ENCODE data around the gene APCDD1L.
"Not testable (repeated sequence)": the region's sequence is repeated elsewhere in the genome, so short reads cannot be mapped to it uniquely, and the experiment has no call there.

Gene APCDD1L

DNA sequence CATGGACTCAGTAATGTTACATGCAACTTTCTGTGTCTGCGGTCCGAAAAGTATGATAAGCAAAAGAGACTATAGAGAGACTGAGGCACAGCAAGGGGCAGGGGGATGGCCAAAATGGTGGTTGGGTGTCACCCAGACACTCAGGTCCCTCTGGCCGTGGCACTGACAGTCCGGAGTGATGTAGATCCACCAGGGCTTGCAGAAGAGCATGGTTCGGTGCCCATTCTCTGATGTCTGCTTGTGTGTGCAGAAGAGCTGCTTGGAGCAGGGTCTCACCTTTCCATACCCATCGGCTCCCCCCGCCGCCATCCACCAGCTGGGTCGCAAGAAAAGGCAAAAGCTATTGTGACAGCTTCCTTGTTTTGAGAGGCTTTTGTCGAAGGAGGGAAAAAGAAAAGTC is 6.6 kb upstream of the APCDD1L start:
- intact Hi-C loops (cut with DNase I), result no loop called here
- DNase-seq, result no peak

DNA sequence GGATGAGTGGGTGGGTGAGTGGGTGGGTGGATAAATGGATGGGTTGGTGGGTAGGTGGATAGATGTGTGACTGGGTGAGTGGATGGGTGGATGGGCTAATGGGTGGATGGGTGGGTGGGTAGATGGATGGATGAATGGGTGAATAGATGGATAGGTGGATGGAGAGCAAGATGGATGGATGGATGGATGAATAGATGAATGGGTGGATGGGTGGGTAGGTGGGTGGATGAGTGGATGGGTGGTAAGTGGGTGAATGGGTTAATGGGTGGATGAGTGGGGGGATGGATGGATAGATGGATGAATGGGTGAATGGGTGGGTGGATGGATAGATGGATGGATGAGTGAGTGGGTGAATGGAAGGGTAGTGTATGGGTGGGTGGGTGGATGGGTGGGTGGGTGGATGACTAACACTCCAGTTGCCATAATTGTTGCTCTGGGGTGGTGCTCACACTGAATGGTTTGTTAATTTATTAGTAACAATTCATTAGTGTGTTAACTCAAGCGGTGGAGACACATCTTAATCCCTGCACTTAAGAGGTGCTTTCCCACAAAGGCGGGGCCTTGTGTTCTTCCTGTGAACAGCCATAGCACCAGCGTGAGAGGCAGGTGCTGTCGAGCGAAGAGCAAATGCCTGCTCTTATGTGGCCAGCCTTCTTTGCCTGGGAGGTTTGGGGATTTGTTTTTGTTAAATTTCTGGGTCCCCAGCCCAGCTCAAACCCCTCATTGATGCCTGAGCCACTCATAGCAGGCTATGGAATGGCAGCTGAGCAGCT is 4.9 kb upstream of the APCDD1L start:
- DNase-seq, result no peak
- intact Hi-C loops (cut with DNase I), result no loop called here

DNA sequence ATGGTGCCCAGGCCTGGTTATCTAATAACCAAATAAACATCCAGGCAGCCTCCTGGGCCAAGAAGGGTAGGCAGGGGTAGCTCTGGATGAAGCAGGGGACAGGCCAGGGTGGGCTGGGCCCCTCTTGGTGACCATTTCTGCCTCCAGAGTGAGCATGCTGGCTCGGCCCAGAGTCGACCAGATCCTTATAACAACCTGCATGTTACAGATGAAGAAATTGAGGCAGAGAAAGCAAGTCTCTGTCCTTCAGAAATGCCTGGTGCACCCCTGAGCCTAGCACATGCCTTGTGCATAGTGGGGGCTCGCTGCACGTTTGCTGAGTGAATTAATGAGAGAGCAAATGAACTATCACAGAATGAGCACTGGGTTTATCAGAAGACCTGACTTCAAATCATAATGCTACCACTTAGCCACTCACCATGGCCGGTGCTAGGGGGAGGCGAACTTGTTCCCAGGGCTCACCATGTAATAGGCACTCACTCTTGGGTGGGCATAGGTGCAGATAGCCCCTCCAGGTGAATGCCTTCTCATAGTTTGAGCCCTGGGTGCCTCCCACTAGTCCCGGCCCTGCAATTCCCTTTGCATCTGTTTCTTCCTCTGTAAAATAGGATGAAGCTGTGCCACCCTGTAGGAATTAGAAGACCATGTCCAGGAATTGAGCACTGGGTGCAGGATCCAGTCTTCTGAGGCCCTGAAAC is 3.8 kb upstream of the APCDD1L start:
- no peak for DNase-seq
- intact Hi-C loops (cut with DNase I), result no loop called here

DNA sequence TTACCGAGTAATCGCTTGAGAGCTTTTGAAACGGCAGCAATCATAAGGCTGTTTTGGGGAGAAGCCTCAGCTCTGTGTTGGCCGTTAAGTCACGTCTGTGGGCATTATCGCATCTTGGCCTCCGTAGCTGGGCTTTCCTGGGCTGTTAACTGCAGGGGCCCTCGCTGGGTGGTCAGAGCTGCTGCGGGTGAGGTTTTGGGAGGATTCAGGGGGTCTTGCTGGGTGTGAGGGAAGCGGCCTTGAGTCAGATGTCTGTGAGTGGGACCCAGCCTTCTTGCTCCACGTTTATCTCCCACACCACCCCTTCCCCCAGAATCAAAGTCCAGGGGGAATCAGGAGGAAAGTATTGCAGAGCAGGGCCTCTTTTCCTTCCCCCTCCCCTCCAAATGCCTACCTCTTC is 3.2 kb upstream of the APCDD1L start:
- intact Hi-C loops (cut with DNase I), result no loop called here
- DNase-seq, result peak in 1 of 42 donors; percentile 8

DNA sequence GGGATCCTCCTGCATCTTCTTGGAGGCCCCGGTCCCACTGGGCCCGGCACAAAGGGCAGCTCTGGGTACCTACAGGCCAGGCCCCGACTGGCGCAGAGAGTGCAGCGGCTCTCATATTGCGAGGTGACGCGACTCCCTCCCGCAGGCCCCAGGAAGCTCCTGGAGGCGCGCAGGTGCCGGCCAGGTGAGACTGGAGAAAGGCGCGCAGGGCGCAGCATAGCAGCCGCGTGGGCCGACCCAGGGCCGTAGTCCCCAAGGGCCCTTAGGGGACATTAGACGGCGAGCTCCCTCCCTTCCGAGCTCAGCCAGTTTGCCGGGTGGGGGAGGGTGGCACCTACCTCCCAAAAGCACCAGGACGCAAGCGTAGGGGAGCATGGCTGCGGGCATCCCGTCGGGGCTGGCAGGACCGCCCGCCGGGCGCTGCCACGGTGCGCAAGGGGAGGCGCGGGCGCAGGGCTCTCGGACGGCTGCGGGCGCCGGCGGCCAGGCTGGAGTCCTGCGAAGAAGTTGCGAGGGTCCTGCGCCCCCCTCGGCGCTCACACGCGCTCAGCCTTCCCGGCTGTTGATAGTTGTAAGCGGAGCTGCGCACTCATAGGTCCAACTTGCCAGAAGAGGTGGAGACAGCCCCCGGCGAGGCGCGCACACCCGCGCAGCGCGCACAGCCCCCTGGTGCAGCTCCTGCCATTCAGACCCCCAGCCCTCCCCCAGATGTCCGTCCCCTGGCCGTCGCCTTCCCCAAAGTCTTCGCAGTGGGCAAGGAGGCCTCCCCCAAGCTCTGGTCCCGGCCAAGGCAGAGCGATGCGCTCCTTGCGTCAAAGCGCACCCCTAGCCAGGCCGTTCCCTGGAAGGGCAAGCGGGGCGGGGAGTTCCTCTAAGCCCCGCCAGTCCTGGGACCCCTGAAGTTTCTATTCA is 622 bp downstream of the APCDD1L start:
- peak in 1 of 42 donors; percentile 14 for DNase-seq

DNA sequence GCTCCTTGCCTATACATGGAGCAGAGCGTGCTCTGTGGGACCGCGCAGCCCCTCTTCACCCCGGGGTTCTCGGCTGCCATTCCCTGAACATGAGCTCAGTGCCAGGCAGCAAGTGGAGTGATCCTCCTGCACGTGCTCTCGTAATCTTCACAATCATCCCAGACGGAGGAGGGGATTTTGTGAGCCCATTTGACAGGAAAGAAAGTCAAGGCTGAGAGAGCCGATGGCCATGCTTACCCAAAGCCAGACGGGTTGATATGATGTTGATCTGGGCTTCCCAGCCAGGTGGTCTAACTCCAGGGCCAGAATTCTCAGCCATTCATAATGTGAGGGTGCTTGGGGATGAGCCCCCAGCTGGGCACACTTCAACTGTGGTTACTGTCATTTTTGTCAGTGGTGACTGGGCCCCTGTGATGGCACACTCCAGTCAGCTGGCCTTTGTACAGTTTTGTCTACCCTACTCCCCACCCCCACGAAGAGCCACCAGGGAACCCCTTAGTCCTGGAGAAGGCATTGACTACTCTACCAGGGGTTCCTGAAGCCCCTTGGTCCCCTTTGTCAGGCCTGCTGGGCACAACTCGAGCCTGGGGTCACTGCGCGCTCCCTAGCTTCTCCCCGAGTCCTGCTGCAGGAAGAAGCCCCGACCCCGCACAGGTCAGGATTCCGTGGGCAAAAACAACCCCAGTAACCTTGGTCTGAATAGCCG is 1.5 kb downstream of the APCDD1L start:
- intact Hi-C loops (cut with DNase I), result no loop called here
- peak in 1 of 42 donors; percentile 9 for DNase-seq

More for the DNA sequence above, 622 bp downstream of the APCDD1L start:
- intact Hi-C loops (cut with DNase I), result no loop called here

DNA sequence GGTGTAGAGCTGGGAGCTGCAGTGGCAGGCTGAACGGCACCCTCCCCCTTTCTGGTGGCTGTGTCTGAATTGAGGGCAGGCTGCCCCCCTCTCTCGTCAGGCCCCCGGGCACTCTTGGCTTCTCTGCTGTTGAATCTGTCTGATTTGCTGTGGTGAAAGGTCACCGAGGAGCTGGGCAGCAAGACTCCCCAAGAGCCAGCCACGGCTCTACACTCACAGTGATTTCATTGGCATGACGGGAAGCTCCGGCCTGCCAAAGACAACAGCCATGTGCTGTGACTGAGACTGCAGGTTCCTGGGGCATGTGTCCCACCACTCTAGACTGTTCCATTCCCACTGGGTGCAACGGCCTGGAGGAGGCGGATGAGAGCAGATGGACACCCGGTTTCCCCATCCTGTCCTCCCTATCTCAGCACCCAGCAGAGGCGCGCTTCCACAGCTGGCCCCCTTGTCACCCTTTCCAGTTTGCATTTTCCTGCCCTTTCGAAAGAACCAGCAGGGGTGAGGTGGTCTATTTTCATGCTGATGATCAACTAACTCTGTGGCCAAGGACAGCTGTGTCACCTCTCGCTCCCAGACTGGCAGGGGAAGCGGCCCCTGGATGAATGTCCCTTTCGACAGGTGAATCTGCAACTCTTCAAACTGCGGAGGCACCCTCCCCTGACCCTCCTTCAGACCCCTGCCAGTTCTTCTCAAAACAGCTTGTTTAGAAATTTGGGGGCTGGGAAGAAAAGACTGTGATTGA is 2.2 kb downstream of the APCDD1L start:
- intact Hi-C loops (cut with DNase I), result no loop called here
- peak in 1 of 42 donors; percentile 29 for DNase-seq

DNA sequence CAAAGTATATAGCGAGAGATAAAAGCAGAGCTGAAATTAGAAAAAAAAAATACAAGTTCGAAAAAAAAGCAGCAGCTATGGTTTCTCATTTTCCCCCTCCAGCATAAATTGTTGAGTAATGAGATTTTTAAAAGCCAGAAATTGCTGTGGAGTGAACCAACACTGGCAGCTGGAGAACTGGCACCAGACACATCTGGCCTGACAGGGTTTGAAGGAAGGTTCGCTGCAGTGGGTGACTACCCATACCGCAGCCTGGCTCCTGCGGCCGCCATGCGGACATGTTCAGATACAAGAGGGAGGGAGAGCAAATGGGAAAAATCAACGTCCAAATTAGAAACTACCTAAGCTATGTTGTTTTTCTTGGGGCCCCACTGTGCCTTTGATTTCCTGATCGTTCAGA is 3.3 kb downstream of the APCDD1L start:
- intact Hi-C loops (cut with DNase I), result no loop called here
- DNase-seq, result peak in 2 of 42 donors; percentile 9 to 27

DNA sequence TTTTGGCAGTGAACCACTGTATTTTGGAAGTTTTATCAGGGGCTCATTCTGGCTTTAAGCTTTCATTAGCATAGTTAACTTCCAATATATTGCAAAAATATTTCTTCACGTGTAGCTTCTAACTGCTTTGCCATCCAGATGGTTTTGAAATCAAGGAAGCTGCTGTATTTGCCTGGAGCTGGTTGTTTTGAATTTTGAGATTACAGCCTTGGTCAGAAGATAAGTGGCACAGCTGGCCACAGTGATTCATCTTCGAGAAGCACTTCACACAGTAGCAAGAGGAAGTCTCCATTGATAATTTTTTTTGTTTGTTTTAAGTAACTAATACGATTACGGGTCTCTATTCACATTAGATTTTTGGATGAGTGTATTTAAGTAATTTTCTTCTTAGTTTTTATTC is 3.8 kb downstream of the APCDD1L start:
- intact Hi-C loops (cut with DNase I), result no loop called here
- peak in 1 of 42 donors; percentile 10 for DNase-seq

DNA sequence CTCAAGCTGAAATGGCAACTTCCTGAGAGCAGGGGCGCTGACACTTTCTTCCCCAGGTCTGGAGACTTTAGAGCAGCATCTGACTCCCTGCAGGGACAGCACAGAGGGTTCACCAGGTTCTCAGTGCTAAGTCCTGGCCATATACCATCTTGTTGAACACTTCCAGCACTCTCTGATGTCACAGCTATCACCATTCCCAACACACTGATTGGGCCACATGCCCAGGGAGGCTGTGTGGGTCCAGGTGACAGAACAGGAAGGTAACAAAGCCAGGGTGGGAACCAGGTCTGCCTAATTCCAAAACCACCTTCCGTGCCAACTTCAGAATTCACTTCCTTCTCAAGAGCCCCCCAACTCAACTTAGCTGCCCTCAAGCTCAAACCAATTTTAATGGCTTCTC is 4.3 kb downstream of the APCDD1L start:
- DNase-seq, result peak in 2 of 42 donors; percentile 6 to 28
- intact Hi-C loops (cut with DNase I), result no loop called here

DNA sequence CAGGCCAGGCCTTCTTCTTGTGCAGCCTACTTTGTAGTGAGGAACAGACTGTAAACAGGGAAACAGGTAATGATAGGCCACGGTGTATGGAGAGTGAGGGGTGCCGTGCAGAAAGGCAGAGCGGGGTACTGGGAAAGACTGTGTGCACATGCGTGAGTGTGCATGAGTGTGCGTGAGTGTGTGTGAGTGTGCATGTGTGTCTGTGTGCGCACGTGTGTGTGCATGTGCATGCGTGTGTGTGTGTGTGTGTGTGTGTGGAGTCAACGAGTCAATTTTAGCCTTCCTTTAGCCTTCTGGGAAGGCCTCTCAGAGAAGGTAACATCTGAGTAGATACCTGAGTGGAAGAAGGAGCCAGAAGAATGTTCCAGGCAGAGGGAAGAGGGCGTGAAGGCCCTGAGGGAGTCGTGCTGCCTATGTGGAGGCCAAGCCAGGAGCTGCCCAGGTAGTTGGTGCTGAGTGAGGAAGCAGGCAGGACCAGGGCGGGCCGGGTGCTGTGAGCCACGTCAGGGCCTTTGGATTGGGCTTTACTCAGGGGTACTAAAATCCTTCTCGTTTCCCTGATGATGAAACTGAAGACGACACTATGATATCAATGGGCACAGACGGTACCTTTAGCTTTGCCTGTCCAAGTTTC is 6.3 kb downstream of the APCDD1L start:
- intact Hi-C loops (cut with DNase I), result no loop called here

DNA sequence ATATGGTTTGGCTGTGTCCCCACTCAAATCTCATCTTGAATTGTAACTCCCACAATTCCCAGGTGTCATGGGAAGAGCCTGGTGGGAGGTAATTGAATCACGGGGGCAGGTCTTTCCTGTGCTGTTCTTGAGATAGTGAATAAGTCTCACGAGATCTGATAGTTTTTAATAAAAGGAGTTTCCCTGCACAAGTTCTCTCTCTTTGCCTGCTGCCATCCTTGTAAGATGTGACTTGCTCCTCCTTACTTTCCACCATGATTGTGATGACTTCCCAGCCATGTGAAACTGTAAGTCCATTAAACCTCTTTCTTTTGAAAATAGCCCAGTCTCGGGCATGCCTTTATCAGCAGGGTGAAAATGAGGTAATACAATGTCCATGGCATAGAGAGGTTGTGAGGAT is 8.2 kb downstream of the APCDD1L start:
- intact Hi-C loops (cut with DNase I), result not testable (repeated sequence)
- DNase-seq, result peak in 1 of 42 donors; percentile 2

More for the DNA sequence above, 6.3 kb downstream of the APCDD1L start:
- peak in 2 of 42 donors; percentile 9 to 27 for DNase-seq

DNA sequence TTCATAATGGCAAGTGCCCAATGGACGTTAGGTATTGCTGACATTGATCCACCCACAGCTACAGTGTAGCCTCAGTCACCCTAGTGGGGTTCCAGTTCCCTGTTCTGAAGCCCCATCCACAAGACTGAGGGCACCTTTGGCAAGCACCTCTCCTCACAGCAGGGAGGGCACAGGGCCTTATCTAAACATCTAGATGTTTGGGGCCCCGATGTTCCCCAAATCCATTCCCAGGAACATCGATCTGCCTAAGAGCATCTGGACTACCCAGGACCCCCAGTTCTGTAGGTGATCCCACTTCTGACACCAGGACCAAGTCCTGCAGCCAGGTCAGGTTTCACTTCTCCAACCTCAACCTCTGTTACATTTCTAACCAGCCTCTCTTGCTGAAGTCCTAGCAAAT is 10.6 kb downstream of the APCDD1L start:
- DNase-seq, result peak in 2 of 42 donors; percentile 8 to 16
- intact Hi-C loops (cut with DNase I), result no loop called here

DNA sequence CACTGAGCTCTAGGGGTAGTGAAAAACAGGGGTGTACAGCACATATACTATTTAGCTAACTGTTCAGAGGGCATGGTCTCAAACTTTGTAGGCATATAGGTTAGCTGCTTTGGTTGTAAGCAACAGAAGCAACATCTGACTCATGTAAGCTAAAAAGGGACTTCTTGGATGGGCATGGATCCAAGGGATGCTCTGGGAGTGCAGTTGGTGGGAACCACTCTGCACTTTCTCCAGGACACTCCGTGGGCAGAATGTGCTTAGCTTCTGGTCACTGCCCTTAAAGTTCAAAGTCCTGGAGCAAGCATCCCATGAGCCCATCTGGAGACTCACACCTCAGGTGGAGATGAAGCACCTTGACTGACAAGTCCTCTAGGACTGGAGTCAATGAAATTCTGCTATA is 11.5 kb downstream of the APCDD1L start:
- intact Hi-C loops (cut with DNase I), result no loop called here
- DNase-seq, result peak in 1 of 42 donors; percentile 7

DNA sequence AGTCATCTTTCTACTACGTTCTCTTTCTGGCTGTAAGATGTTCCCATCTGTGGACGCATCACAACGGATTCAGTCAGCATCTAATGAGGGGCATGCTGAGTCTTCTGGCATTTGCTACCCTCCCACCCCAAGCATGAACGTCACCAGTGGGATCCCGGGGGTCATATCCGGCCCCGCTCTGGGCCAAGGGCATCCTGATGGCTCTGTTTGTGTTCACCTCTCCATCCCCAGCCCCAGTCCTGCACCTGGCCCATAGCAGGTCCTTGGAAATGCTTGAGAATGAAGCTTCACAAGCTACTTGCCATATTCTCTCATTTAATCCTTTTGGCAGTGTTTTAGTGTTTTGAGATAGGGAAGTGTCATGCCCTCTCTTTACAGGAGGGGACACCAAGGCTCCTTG is 14.9 kb downstream of the APCDD1L start:
- intact Hi-C loops (cut with DNase I), result no loop called here
- DNase-seq, result no peak

DNA sequence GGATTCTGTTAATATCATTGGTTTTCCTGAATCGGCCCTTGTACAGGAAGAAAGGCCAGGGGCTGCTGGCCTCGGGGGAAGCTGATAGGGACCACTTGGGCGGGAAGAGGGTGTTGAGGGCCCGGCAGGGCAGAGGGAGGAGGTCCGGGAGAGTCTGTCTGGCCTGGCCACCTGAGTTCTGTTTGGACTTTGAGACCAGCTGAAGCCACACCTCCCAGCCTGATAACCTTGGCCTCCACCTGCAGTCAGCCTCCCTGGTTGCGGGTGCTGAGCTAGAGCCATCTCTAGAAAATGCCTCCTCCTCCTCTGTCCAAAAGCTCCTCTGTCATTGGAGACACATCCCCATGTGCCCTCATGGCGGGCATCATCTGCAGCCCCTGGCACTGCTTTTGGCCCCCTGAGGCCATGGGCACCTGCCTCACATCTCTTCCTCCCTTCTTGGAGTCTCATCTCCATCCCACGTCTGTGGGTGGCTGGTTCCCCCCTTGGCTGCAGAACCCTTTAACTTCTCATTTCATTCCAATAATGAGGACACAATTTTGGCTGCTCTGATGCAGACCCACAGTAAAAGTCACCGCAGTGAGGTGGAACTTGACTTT is 16.6 kb downstream of the APCDD1L start:
- DNase-seq, result no peak

DNA sequence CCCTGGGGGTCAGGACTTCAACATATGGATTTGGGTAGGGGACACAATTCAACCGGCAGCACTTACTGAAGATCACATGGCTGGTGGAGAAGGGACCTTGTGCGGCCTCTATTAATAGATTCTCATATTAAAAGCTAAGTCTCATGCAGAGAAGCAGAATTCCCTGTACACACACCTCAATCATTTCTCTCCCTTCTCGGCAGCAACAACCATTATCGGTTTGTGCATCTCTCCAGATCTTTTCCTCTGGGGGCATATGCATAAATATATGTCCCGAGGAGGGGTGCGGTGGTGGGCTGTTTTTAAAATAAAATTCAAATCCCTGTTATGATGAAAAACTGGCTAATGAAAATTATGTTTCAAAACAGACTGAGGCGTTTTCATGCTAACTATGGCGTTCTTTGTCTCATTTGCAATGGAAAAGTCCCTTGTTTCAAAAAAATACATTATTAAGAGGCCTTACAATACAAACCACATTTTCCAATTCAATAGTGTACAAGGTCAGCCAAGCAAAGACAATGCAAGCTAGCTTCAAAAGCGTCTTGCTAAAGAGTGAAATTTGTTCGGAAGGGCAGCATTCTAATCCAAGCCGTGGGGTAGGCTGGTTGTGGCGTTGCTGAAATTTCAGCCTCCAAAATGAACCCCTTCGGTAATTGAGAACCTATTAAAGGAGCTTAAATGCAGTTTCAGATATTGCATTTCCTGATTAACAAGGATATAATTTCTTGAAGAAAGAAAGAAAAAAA is 17.3 kb downstream of the APCDD1L start:
- no peak for DNase-seq
- intact Hi-C loops (cut with DNase I), result no loop called here

More for the DNA sequence above, 16.6 kb downstream of the APCDD1L start:
- intact Hi-C loops (cut with DNase I), result no loop called here
